GM08714 (cell line): Measurements from ENCODE around the gene GRK3.
"Not testable (repeated sequence)": the region's sequence is repeated elsewhere in the genome, so short reads cannot be mapped to it uniquely, and the experiment has no call there.

Source experiments
- H3K4me3 ChIP-seq: fragments of 200-500 bp; sonication (Bioruptor generic); 2 replicates; pipeline ENCODE4 v1.5.1; 2014; ENCODE audit warnings: mild to moderate bottlenecking, low read length, inconsistent platforms
- ZNF274 ChIP-seq: IDR thresholded peaks from 2 replicates; pipeline ENCODE4 v1.6.1; 2012; ENCODE audit warnings: mild to moderate bottlenecking, low read depth, low read length

The GRK3 gene

GRCh38 chr22:25563761-25564319 lies 635 bp upstream of the GRK3 start:
- TF ChIP-seq ZNF274 = no peak
- H3K4me3 ChIP-seq = peak overlapping the region; percentile 83; the same call in 1 of the 2 replicates

GRCh38 chr22:25564979-25565677 lies 653 bp downstream of the GRK3 start:
- no peak for TF ChIP-seq ZNF274
- peak overlapping the region; percentile 83 for H3K4me3 ChIP-seq

- no peak for TF ChIP-seq ZNF274
- H3K4me3 ChIP-seq = peak overlapping the region; percentile 83
Measured at GRCh38 chr22:25566186-25566897, 1.9 kb downstream of the GRK3 start.

- peak overlapping the region; percentile 83; the same call in 1 of the 2 replicates for H3K4me3 ChIP-seq
- TF ChIP-seq ZNF274 = no peak
Measured at GRCh38 chr22:25566898-25567235, 2.4 kb downstream of the GRK3 start.

GRCh38 chr22:25567251-25567675 lies 2.8 kb downstream of the GRK3 start:
- no peak overlapping the region; the same call in 1 of the 2 replicates for H3K4me3 ChIP-seq
- TF ChIP-seq ZNF274 = no peak

GRCh38 chr22:25568066-25568465 lies 3.6 kb downstream of the GRK3 start:
- not testable (repeated sequence) for H3K4me3 ChIP-seq

- H3K4me3 ChIP-seq = no peak overlapping the region
- TF ChIP-seq ZNF274 = no peak
Measured at GRCh38 chr22:25569361-25569760, 4.9 kb downstream of the GRK3 start.

GRCh38 chr22:25569983-25570382 lies 5.5 kb downstream of the GRK3 start:
- TF ChIP-seq ZNF274 = no peak
- H3K4me3 ChIP-seq = no peak overlapping the region

- TF ChIP-seq ZNF274 = no peak
- H3K4me3 ChIP-seq = no peak overlapping the region
Measured at GRCh38 chr22:25570486-25570885, 6.0 kb downstream of the GRK3 start.

GRCh38 chr22:25571969-25572707 lies 7.7 kb downstream of the GRK3 start:
- not testable (repeated sequence) for H3K4me3 ChIP-seq

GRCh38 chr22:25572708-25573171 lies 8.3 kb downstream of the GRK3 start:
- H3K4me3 ChIP-seq = no peak overlapping the region
- TF ChIP-seq ZNF274 = no peak

- H3K4me3 ChIP-seq = no peak overlapping the region
- TF ChIP-seq ZNF274 = no peak
Measured at GRCh38 chr22:25573841-25574240, 9.4 kb downstream of the GRK3 start.

- no peak for TF ChIP-seq ZNF274
- no peak overlapping the region for H3K4me3 ChIP-seq
Measured at GRCh38 chr22:25574736-25575135, 10.3 kb downstream of the GRK3 start.

GRCh38 chr22:25575674-25576392 lies 11.4 kb downstream of the GRK3 start:
- H3K4me3 ChIP-seq = not testable (repeated sequence)

- H3K4me3 ChIP-seq = not testable (repeated sequence)
Measured at GRCh38 chr22:25581452-25581851, 17.0 kb downstream of the GRK3 start.
